ENCODE results near the gene LYRM2.

- no peak for TF ChIP-seq CTCF (IDR thresholded peaks at IDR 0.05)
- no peak for TF ChIP-seq POLR2A (IDR thresholded peaks at IDR 0.05)
These were observed 42.0 kb upstream of the LYRM2 start for GRCh38 chr6:89680551-89680950.

Measured in body of pancreas (tissue), 4 donors.